H9 (cell line): ENCODE measurements around the gene DMRTB1. TPM values are rescaled to one million over a fixed set of nuclear protein-coding genes. Genes with fewer than 3 reads are reported as not detected.
A peak's percentile ranks its signal among the peaks of the same experiment; 100 is the strongest.

Experiments used
- DNase-seq: peaks from one replicate; pipeline ENCODE4 v3.0.0-alpha.2; 2017
- H2AFZ ChIP-seq: one replicate; pipeline ENCODE4 v1.6.1; 2013; ENCODE audit warnings: mild to moderate bottlenecking, low read length, control low read depth, moderate library complexity
- H2AK5ac ChIP-seq: 2 replicates; pipeline ENCODE4 v1.6.1; 2013; ENCODE audit warnings: low read length, control low read depth, mixed read lengths; ENCODE audit not compliant: insufficient read length
- H2BK120ac ChIP-seq: one replicate; pipeline ENCODE4 v1.6.1; 2013; ENCODE audit warnings: low read depth, mild to moderate bottlenecking, low read length, control low read depth, inconsistent platforms; ENCODE audit not compliant: poor library complexity, severe bottlenecking
- H2BK12ac ChIP-seq: 2 replicates; pipeline ENCODE4 v1.6.1; 2013; ENCODE audit warnings: low read length, control low read depth, mixed read lengths, low read depth; ENCODE audit not compliant: insufficient read length
- H2BK15ac ChIP-seq: 2 replicates; pipeline ENCODE4 v1.6.1; 2013; ENCODE audit warnings: low read depth, low read length, control low read depth
- H2BK20ac ChIP-seq: one replicate; pipeline ENCODE4 v1.6.1; 2013; ENCODE audit warnings: low read depth, mild to moderate bottlenecking, low read length, control low read depth, inconsistent platforms; ENCODE audit not compliant: poor library complexity, severe bottlenecking
- H2BK5ac ChIP-seq: 2 replicates; pipeline ENCODE4 v1.6.1; 2013; ENCODE audit warnings: low read length, control low read depth, mixed read lengths; ENCODE audit not compliant: insufficient read length
- H3K14ac ChIP-seq: 2 replicates; pipeline ENCODE4 v1.6.1; 2013; ENCODE audit warnings: low read length, control low read depth; ENCODE audit not compliant: insufficient read depth
- H3K18ac ChIP-seq: 2 replicates; pipeline ENCODE4 v1.6.1; 2013; ENCODE audit warnings: low read depth, mild to moderate bottlenecking, mixed read lengths, low read length, control low read depth; ENCODE audit not compliant: insufficient read length
- H3K23ac ChIP-seq: 2 replicates; pipeline ENCODE4 v1.6.1; 2013; ENCODE audit warnings: low read length, control low read depth, mixed read lengths, low read depth; ENCODE audit not compliant: insufficient read length
- H3K23me2 ChIP-seq: 2 replicates; pipeline ENCODE4 v1.6.1; 2013; ENCODE audit warnings: low read depth, mild to moderate bottlenecking, mixed read lengths, low read length, control low read depth; ENCODE audit not compliant: insufficient read length, poor library complexity, severe bottlenecking
- H3K27ac ChIP-seq: 2 replicates; pipeline ENCODE4 v1.5.1; 2013; ENCODE audit warnings: low read length, control low read depth, mixed read lengths, low read depth; ENCODE audit not compliant: insufficient read length
- H3K27me3 ChIP-seq: 2 replicates; pipeline ENCODE4 v1.6.1; 2013; ENCODE audit warnings: low read length, control low read depth, inconsistent platforms; ENCODE audit not compliant: insufficient read depth
- H3K4ac ChIP-seq: 2 replicates; pipeline ENCODE4 v1.6.1; 2013; ENCODE audit warnings: low read depth, mild to moderate bottlenecking, control low read depth, inconsistent platforms, low read length, moderate library complexity
- H3K4me1 ChIP-seq: 2 replicates; pipeline ENCODE4 v1.6.1; 2013; ENCODE audit warnings: low read length, control low read depth, inconsistent platforms; ENCODE audit not compliant: insufficient read depth
- H3K4me2 ChIP-seq: 2 replicates; pipeline ENCODE4 v1.6.1; 2013; ENCODE audit warnings: low read length, control low read depth, mixed read lengths; ENCODE audit not compliant: insufficient read length, insufficient read depth
- H3K56ac ChIP-seq: 2 replicates; pipeline ENCODE4 v1.6.1; 2013; ENCODE audit warnings: low read depth, mild to moderate bottlenecking, mixed read lengths, low read length, control low read depth; ENCODE audit not compliant: insufficient read length
- H3K79me1 ChIP-seq: 2 replicates; pipeline ENCODE4 v1.6.1; 2013; ENCODE audit warnings: low read depth, mild to moderate bottlenecking, moderate library complexity, low read length, control low read depth, inconsistent platforms; ENCODE audit not compliant: insufficient read depth, poor library complexity, severe bottlenecking
- H3K79me2 ChIP-seq: 2 replicates; pipeline ENCODE4 v1.6.1; 2013; ENCODE audit warnings: low read length, control low read depth, inconsistent platforms; ENCODE audit not compliant: insufficient read depth
- H3K9ac ChIP-seq: 2 replicates; pipeline ENCODE4 v1.6.1; 2013; ENCODE audit warnings: low read length, control low read depth, mixed read lengths; ENCODE audit not compliant: insufficient read length; ENCODE audit errors: extremely low read depth
- H3K9me3 ChIP-seq: one replicate; pipeline ENCODE4 v1.6.1; 2013; ENCODE audit warnings: low read depth, low read length, inconsistent platforms; ENCODE audit not compliant: control insufficient read depth
- H3T11ph ChIP-seq: one replicate; pipeline ENCODE4 v1.6.1; 2013; ENCODE audit warnings: mild to moderate bottlenecking, low read length, control low read depth, inconsistent platforms
- H4K20me1 ChIP-seq: one replicate; pipeline ENCODE4 v1.6.1; 2013; ENCODE audit not compliant: control insufficient read depth, insufficient read length, insufficient read depth
- H4K5ac ChIP-seq: 2 replicates; pipeline ENCODE4 v1.6.1; 2013; ENCODE audit warnings: low read depth, mild to moderate bottlenecking, mixed read lengths, low read length, control low read depth; ENCODE audit not compliant: insufficient read length
- H4K8ac ChIP-seq: replicated peaks from 2 replicates; pipeline ENCODE4 v1.6.1; 2013; ENCODE audit warnings: low read length, control low read depth, mixed read lengths, low read depth; ENCODE audit not compliant: insufficient read length
- H4K91ac ChIP-seq: 2 replicates; pipeline ENCODE4 v1.6.1; 2013; ENCODE audit warnings: low read depth, mild to moderate bottlenecking, moderate library complexity, mixed read lengths, low read length, control low read depth; ENCODE audit not compliant: insufficient read length
- H3K27ac Mint-ChIP-seq, 3 experiments: 2 replicates in 2 of 3; 3 replicates in 1 of 3; pipeline ENCODE4 v1.8.0; 2020 to 2021; ENCODE audit warnings: mixed read lengths in 3 of 3, mild to moderate bottlenecking in 1 of 3, moderate library complexity in 1 of 3
- H3K27me3 Mint-ChIP-seq: 2 replicates; pipeline ENCODE4 v1.8.0; 2021; ENCODE audit warnings: low read depth, mild to moderate bottlenecking, moderate library complexity, mixed read lengths
- H3K36me3 Mint-ChIP-seq, 3 experiments: 2 replicates in 2 of 3; 3 replicates in 1 of 3; pipeline ENCODE4 v1.8.0; 2020 to 2021; ENCODE audit warnings: low read depth in 3 of 3, mixed read lengths in 3 of 3; ENCODE audit not compliant: insufficient read depth in 1 of 3
- H3K4me1 Mint-ChIP-seq, 2 experiments: 2 replicates each; pipeline ENCODE4 v1.8.0; 2020; ENCODE audit warnings: mixed read lengths in 2 of 2
- H3K4me3 Mint-ChIP-seq, 2 experiments: 2 replicates in 1 of 2; 3 replicates in 1 of 2; pipeline ENCODE4 v1.8.0; 2020 to 2021; ENCODE audit warnings: mild to moderate bottlenecking in 2 of 2, mixed read lengths in 2 of 2, moderate library complexity in 1 of 2
- H3K9me3 Mint-ChIP-seq, 2 experiments: 2 replicates in 1 of 2; 3 replicates in 1 of 2; pipeline ENCODE4 v1.8.0; 2020; ENCODE audit warnings: mild to moderate bottlenecking in 2 of 2, mixed read lengths in 2 of 2, moderate library complexity in 1 of 2
- WGBS: extraction: QIAGEN DNeasy Blood & Tissue Kit; methylation state at CpG from one replicate; pipeline ENCODE4 v1.1.7; 2013; ENCODE audit warnings: missing lambda C conversion rate, low lambda C conversion rate, mixed read lengths; ENCODE audit not compliant: insufficient read length; ENCODE audit errors: extremely low coverage; 5-methylcytosine and 5-hydroxymethylcytosine counted together
- total RNA-seq: library from RNA; stranded (reverse); gene quantifications from 2 replicates; pipeline ENCODE4 v1.2.1, GENCODE V29; 2021
- TF ChIP-seq, protein P1 (sequence below): fragments of 200-600 bp; sonication (generic); conservative IDR thresholded peaks from 3 replicates; pipeline ENCODE4 v1.8.0; 2021; ENCODE audit warnings: antibody characterized with exemption, mild to moderate bottlenecking

DMRTB1 gene
- total RNA-seq, 1 experiment from 2014 or later, result not detected

DNA sequence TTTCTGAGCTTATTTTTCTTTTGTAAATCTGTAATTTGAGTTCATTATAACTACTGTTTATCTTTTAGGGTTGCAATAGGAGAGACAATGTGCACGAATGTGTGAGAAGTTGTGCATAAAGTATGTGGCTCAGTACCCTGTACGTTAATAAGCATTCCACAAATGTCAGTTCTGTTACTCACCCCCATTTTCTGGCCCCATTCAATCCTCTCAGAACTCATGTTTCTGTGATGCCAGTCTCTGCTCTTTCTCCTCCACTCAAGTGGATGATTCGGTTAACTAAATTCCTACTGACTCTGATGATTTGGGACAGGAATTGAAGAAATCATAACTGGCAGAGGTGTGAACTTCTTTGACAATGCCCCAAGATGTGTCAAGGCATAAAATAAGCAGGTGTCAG, 10.2 kb upstream of the DMRTB1 start:
- peaks cover 7 to 10% of the 10 kb centered on the region in 2 experiments; a peak in 2 of 5 replicates for H3K9me3 Mint-ChIP-seq
- peak overlapping the region; percentile 96 for H3K27ac ChIP-seq

More for the DNA sequence above, 10.2 kb upstream of the DMRTB1 start:
- no peak overlapping the region for H2BK12ac ChIP-seq
- H3K79me1 ChIP-seq, result no peaks in the 10 kb centered on the region
- no peaks in the 10 kb centered on the region for H3K9me3 ChIP-seq
- H2BK20ac ChIP-seq, result no peak overlapping the region
- H3K4me3 Mint-ChIP-seq, result peak overlapping the region in 1 of 2 experiments; percentile 32; a peak in 1 of 5 replicates
- peak overlapping the region; percentile 48 for H3K18ac ChIP-seq
- peak overlapping the region; percentile 19 for H3K4me2 ChIP-seq
- TF ChIP-seq, protein P1, sequence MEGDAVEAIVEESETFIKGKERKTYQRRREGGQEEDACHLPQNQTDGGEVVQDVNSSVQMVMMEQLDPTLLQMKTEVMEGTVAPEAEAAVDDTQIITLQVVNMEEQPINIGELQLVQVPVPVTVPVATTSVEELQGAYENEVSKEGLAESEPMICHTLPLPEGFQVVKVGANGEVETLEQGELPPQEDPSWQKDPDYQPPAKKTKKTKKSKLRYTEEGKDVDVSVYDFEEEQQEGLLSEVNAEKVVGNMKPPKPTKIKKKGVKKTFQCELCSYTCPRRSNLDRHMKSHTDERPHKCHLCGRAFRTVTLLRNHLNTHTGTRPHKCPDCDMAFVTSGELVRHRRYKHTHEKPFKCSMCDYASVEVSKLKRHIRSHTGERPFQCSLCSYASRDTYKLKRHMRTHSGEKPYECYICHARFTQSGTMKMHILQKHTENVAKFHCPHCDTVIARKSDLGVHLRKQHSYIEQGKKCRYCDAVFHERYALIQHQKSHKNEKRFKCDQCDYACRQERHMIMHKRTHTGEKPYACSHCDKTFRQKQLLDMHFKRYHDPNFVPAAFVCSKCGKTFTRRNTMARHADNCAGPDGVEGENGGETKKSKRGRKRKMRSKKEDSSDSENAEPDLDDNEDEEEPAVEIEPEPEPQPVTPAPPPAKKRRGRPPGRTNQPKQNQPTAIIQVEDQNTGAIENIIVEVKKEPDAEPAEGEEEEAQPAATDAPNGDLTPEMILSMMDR, result no peak
- no CpG with 5 or more reads among the region's 3 CpGs for WGBS
- no peak overlapping the region for H2BK15ac ChIP-seq
- H3T11ph ChIP-seq, result no peak overlapping the region
- no peak for DNase-seq
- H3K79me2 ChIP-seq, result no peaks in the 10 kb centered on the region
- peaks cover 0 to 14% (median 4%) of the 10 kb centered on the region in 3 experiments; a peak in 5 of 7 replicates for H3K36me3 Mint-ChIP-seq
- H3K23me2 ChIP-seq, result no peaks in the 10 kb centered on the region
- no peak overlapping the region for H4K91ac ChIP-seq
- H3K27ac Mint-ChIP-seq, result peak overlapping the region; percentile 57 to 95 (median 89)
- H3K4me1 ChIP-seq, result peaks cover 12% of the 10 kb centered on the region
- H2BK5ac ChIP-seq, result peak overlapping the region; percentile 79
- no peak overlapping the region for H2AFZ ChIP-seq
- peaks cover 43 to 49% of the 10 kb centered on the region in 2 experiments for H3K4me1 Mint-ChIP-seq
- H3K27me3 Mint-ChIP-seq, result no peaks in the 10 kb centered on the region; the same call in 1 of the 2 replicates
- no peak overlapping the region for H3K23ac ChIP-seq
- peak overlapping the region; percentile 5 for H3K9ac ChIP-seq
- no peaks in the 10 kb centered on the region for H3K27me3 ChIP-seq
- no peaks in the 10 kb centered on the region for H4K20me1 ChIP-seq
- H2BK120ac ChIP-seq, result no peak overlapping the region
- H2AK5ac ChIP-seq, result no peak overlapping the region
- H3K4ac ChIP-seq, result no peak overlapping the region
- H4K8ac ChIP-seq, result no peak overlapping the region
- H4K5ac ChIP-seq, result peak overlapping the region; percentile 54
- no peak overlapping the region for H3K14ac ChIP-seq
- no peak overlapping the region for H3K56ac ChIP-seq
